ENCODE measurements around the gene THBD.

Gene THBD

DNA sequence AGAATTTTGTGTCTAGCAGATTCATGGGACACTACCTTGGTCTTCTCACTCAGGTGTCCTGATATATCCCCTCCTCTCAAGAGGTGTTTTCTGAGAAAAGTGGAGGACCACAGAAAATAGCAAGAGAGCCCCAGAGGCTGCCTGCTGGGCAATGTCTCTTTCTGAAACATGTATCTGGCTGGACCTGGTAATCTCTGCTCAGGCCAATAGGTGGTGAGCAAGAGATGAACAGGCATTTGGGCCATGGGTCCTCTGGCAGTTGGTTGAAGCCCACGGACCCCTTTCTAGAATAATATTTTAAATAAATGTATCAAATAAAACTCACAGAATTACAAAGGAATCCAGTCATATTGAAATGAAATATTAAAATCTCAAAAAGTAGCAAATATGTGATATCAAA lies 8.8 kb upstream of the THBD start:
- Histone ChIP-seq H3K27me3 (replicated peaks; ENCODE audit: insufficient read depth, low read length) (no peaks in the 10 kb centered on the region), H3K4me2 (ENCODE audit: low read depth, low read length) (no peak overlapping the region), H3K9me3 (replicated peaks; ENCODE audit: insufficient read depth, low read length) (no peaks in the 10 kb centered on the region), H3K9me2 (replicated peaks; ENCODE audit: insufficient read depth, low read length) (no peaks in the 10 kb centered on the region), H3K36me3 (replicated peaks; ENCODE audit: insufficient read depth, low read length) (no peaks in the 10 kb centered on the region), H3K4me3 (ENCODE audit: low read length) (no peak overlapping the region), H3K79me2 (ENCODE audit: low read length) (no peaks in the 10 kb centered on the region), H3K27ac (ENCODE audit: low read length) (no peak overlapping the region), H2AFZ (ENCODE audit: low read length) (no peak overlapping the region), H3K9ac (ENCODE audit: low read length) (no peak overlapping the region), H3K4me1 (ENCODE audit: low read length) (no peaks in the 10 kb centered on the region), H4K20me1 (ENCODE audit: insufficient read depth, low read length) (no peaks in the 10 kb centered on the region), H3F3A (ENCODE audit: insufficient read depth, low read length) (no peaks in the 10 kb centered on the region)
- TF ChIP-seq EZH2phosphoT487 (IDR thresholded peaks at IDR 0.05; ENCODE audit: low read length) (no peak), EZH2 (optimal IDR thresholded peaks at IDR 0.05; ENCODE audit: low read depth, low read length) (no peak)
- DNase-seq, result no peak

GRCh38 chr20:23052904-23053303 lies 3.4 kb upstream of the THBD start:
- Histone ChIP-seq H3K9ac (ENCODE audit: low read length) (no peak overlapping the region), H3K4me1 (ENCODE audit: low read length) (no peaks in the 10 kb centered on the region), H2AFZ (ENCODE audit: low read length) (no peak overlapping the region), H4K20me1 (ENCODE audit: insufficient read depth, low read length) (no peaks in the 10 kb centered on the region), H3K27me3 (replicated peaks; ENCODE audit: insufficient read depth, low read length) (no peaks in the 10 kb centered on the region), H3K9me3 (replicated peaks; ENCODE audit: insufficient read depth, low read length) (no peaks in the 10 kb centered on the region), H3K9me2 (replicated peaks; ENCODE audit: insufficient read depth, low read length) (no peaks in the 10 kb centered on the region), H3K27ac (ENCODE audit: low read length) (no peak overlapping the region), H3F3A (ENCODE audit: insufficient read depth, low read length) (no peaks in the 10 kb centered on the region), H3K4me3 (ENCODE audit: low read length) (no peak overlapping the region), H3K4me2 (ENCODE audit: low read depth, low read length) (no peak overlapping the region), H3K36me3 (replicated peaks; ENCODE audit: insufficient read depth, low read length) (no peaks in the 10 kb centered on the region), H3K79me2 (ENCODE audit: low read length) (no peaks in the 10 kb centered on the region)
- no peak for DNase-seq
- TF ChIP-seq EZH2phosphoT487 (IDR thresholded peaks at IDR 0.05; ENCODE audit: low read length) (no peak), CTCF (IDR thresholded peaks at IDR 0.05; ENCODE audit: low read length) (no peak), EZH2 (optimal IDR thresholded peaks at IDR 0.05; ENCODE audit: low read depth, low read length) (no peak)

DNA sequence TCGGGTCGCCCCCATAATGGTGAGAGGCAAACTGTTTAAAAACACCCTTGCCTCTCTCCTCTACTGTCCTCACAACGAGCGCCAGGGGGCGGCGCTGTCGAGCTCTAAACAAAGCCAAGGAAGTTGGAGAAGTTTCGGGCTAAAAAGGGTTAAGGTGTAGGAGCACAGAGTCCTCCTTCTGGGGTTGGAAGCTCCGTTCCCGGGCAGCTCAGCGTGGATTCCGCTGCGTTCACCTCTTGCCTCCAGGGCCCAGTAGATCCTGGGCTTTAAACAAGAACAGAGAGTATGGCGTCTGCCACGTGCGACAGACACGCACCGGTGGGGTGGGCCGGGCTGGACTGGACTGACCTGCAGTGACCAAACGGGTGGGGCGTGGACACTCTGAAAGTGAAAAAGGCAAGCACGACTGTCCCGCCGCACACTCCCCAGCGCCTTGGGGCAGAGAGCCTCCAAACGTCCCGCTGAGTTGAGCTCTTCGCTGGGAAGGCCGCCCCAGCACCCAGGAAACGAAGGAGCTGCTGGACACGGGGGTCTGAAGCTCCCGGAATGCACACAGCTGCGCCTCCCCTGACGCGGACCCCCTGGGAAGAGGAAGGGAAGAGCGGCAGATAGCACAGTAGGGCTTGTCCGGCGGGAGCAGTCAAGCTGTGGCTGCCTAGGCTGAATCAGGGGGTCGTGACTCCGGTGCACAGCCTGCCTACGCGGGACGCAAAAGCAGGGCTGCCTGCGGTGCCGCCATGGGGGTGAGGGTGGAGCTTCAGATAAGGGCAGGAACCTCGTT lies 1.6 kb upstream of the THBD start:
- Histone ChIP-seq H4K20me1 (ENCODE audit: insufficient read depth, low read length) (no peaks in the 10 kb centered on the region), H3K27ac (ENCODE audit: low read length) (no peak overlapping the region), H3K9me2 (replicated peaks; ENCODE audit: insufficient read depth, low read length) (no peaks in the 10 kb centered on the region), H3K79me2 (ENCODE audit: low read length) (no peaks in the 10 kb centered on the region), H3K9me3 (replicated peaks; ENCODE audit: insufficient read depth, low read length) (no peaks in the 10 kb centered on the region), H3K4me2 (ENCODE audit: low read depth, low read length) (no peak overlapping the region), H3K4me3 (ENCODE audit: low read length) (no peak overlapping the region), H3K36me3 (replicated peaks; ENCODE audit: insufficient read depth, low read length) (no peaks in the 10 kb centered on the region), H3K9ac (ENCODE audit: low read length) (no peak overlapping the region), H3F3A (ENCODE audit: insufficient read depth, low read length) (no peaks in the 10 kb centered on the region), H3K27me3 (replicated peaks; ENCODE audit: insufficient read depth, low read length) (no peaks in the 10 kb centered on the region), H2AFZ (ENCODE audit: low read length) (no peak overlapping the region), H3K4me1 (ENCODE audit: low read length) (no peaks in the 10 kb centered on the region)
- TF ChIP-seq EZH2phosphoT487 (IDR thresholded peaks at IDR 0.05; ENCODE audit: low read length) (no peak), EZH2 (optimal IDR thresholded peaks at IDR 0.05; ENCODE audit: low read depth, low read length) (no peak), CTCF (IDR thresholded peaks at IDR 0.05; ENCODE audit: low read length) (no peak; the same call in 1 of the 2 replicates)
- DNase-seq, result no peak
